Activated CD8-positive, alpha-beta T cell treated with anti-CD3 and anti-CD28 coated beads for 36 hours (primary cell): Measurements from ENCODE around the gene ARIH2. TPM values are rescaled to one million over a fixed set of nuclear protein-coding genes. Genes with fewer than 3 reads are reported as not detected.

ENCODE experiments used
- ATAC-seq: fragments of 200-7000 bp; cut with Tn5 transposase; one replicate; pipeline ENCODE4 v1.10.0; 2021; ENCODE audit warnings: mild to moderate bottlenecking, moderate library complexity
- CTCF ChIA-PET: fragments of 350-600 bp; sonication (Branson Sonifier 250); formaldehyde crosslinking; loops from one replicate; lab custom pipeline; 2021; ENCODE audit warnings: antibody characterized with exemption; lab: Charles Lee
- POLR2A ChIA-PET: fragments of 350-600 bp; sonication (Branson Sonifier 250); formaldehyde crosslinking; loops from one replicate; lab custom pipeline; 2021; ENCODE audit warnings: antibody characterized with exemption; lab: Charles Lee
- DNase-seq: peaks from one replicate; pipeline ENCODE4 v3.0.0-alpha.2; 2020
- H3K27ac Mint-ChIP-seq: one replicate; pipeline ENCODE4 v1.8.0; 2021; ENCODE audit warnings: mild to moderate bottlenecking, mixed read lengths
- H3K27me3 Mint-ChIP-seq: one replicate; pipeline ENCODE4 v1.8.0; 2021; ENCODE audit warnings: mixed read lengths
- H3K36me3 Mint-ChIP-seq: one replicate; pipeline ENCODE4 v1.8.0; 2021; ENCODE audit warnings: low read depth, mixed read lengths
- H3K4me1 Mint-ChIP-seq: one replicate; pipeline ENCODE4 v1.8.0; 2021; ENCODE audit warnings: low read depth, mixed read lengths
- H3K4me3 Mint-ChIP-seq: one replicate; pipeline ENCODE4 v1.8.0; 2021; ENCODE audit warnings: mild to moderate bottlenecking, moderate library complexity, mixed read lengths
- H3K9me3 Mint-ChIP-seq: one replicate; pipeline ENCODE4 v1.8.0; 2021; ENCODE audit warnings: mixed read lengths
- CTCF ChIP-seq: fragments of 200-600 bp; IDR thresholded peaks from one replicate; pipeline ENCODE4 v1.8.0; 2022; ENCODE audit warnings: antibody characterized with exemption, mild to moderate bottlenecking
- intact Hi-C: fragments of 100-400 bp; cut with micrococcal nuclease; formaldehyde crosslinking; loops from one replicate; pipeline ENCODE4 v1.10.0; 2022
- total RNA-seq, 2 experiments: library from RNA; stranded (reverse); gene quantifications; one replicate each; pipeline ENCODE4 v1.2.3, GENCODE V29; 2021

Gene ARIH2
- total RNA-seq, 2 experiments from 2014 or later, result 98.2 to 115 TPM

GRCh38 chr3:48938689-48939088 lies 20.0 kb downstream of the ARIH2 start:
- peaks cover 30% of the 10 kb centered on the region for H3K36me3 Mint-ChIP-seq
- H3K4me3 Mint-ChIP-seq, result no peak overlapping the region
- TF ChIP-seq CTCF, result no peak
- ChIA-PET POLR2A (interaction anchor here (0.7 to 1.4 kb wide), 4 partner anchors 19 to 142 kb away, joined by 3 to 5 read pairs (median 4); partner anchors contain the start of gene ARIH2), CTCF (interaction anchor here (1.0 kb wide), 1 partner anchor 49 kb away, joined by 4 read pairs; no protein-coding TSS in a partner anchor)
- DNase-seq (no peak), ATAC-seq (no peak)
- no peaks in the 10 kb centered on the region for H3K27me3 Mint-ChIP-seq
- H3K9me3 Mint-ChIP-seq, result no peaks in the 10 kb centered on the region
- peaks cover 38% of the 10 kb centered on the region for H3K4me1 Mint-ChIP-seq
- intact Hi-C loops, result no loop called here
- H3K27ac Mint-ChIP-seq, result peak overlapping the region; percentile 43

- Mint-ChIP-seq H3K36me3 (peaks cover 13% of the 10 kb centered on the region), H3K4me1 (peaks cover 43% of the 10 kb centered on the region), H3K4me3 (no peak overlapping the region), H3K9me3 (no peaks in the 10 kb centered on the region), H3K27me3 (no peaks in the 10 kb centered on the region), H3K27ac (peak overlapping the region; percentile 86)
- no peak for TF ChIP-seq CTCF
- CTCF ChIA-PET, result interaction anchor here (1.0 kb wide), 1 partner anchor 13 kb away, joined by 3 read pairs; no protein-coding TSS in a partner anchor
- POLR2A ChIA-PET, result no interaction called here
- ATAC-seq, result peak; percentile 69
- no peak for DNase-seq
- intact Hi-C loops, result no loop called here
These were observed 26.8 kb downstream of the ARIH2 start for GRCh38 chr3:48945432-48945831.

- CTCF ChIA-PET, result interaction anchor here (1.0 kb wide), 1 partner anchor 14 kb away, joined by 3 read pairs; no protein-coding TSS in a partner anchor
- Mint-ChIP-seq H3K27me3 (no peaks in the 10 kb centered on the region), H3K36me3 (peaks cover 13% of the 10 kb centered on the region), H3K4me1 (peaks cover 43% of the 10 kb centered on the region), H3K27ac (peak overlapping the region; percentile 86), H3K9me3 (no peaks in the 10 kb centered on the region), H3K4me3 (no peak overlapping the region)
- POLR2A ChIA-PET, result interaction anchor here (0.6 kb wide), 1 partner anchor 11 kb away, joined by 3 read pairs; no protein-coding TSS in a partner anchor
- ATAC-seq, result peak; percentile 66
- TF ChIP-seq CTCF, result no peak
- intact Hi-C loops, result no loop called here
- DNase-seq, result no peak
These were observed 27.4 kb downstream of the ARIH2 start for GRCh38 chr3:48945891-48946549.

GRCh38 chr3:48949376-48949717 lies 30.7 kb downstream of the ARIH2 start:
- H3K4me3 Mint-ChIP-seq, result no peak overlapping the region
- intact Hi-C loops, result no loop called here
- H3K4me1 Mint-ChIP-seq, result peaks cover 40% of the 10 kb centered on the region
- no peak overlapping the region for H3K27ac Mint-ChIP-seq
- no peak for DNase-seq
- no peaks in the 10 kb centered on the region for H3K9me3 Mint-ChIP-seq
- H3K27me3 Mint-ChIP-seq, result no peaks in the 10 kb centered on the region
- no peak for ATAC-seq
- H3K36me3 Mint-ChIP-seq, result peaks cover 16% of the 10 kb centered on the region
- TF ChIP-seq CTCF, result no peak
- ChIA-PET POLR2A (no interaction called here), CTCF (interaction anchor here (1.3 kb wide), 1 partner anchor 15 kb away, joined by 3 read pairs; no protein-coding TSS in a partner anchor)

- Mint-ChIP-seq H3K4me3 (no peak overlapping the region), H3K9me3 (no peaks in the 10 kb centered on the region), H3K4me1 (peaks cover 33% of the 10 kb centered on the region), H3K27me3 (no peaks in the 10 kb centered on the region), H3K27ac (peak overlapping the region; percentile 34), H3K36me3 (peaks cover 13% of the 10 kb centered on the region)
- no peak for TF ChIP-seq CTCF
- ChIA-PET POLR2A (interaction anchor here (0.6 kb wide), 1 partner anchor 246 kb away, joined by 4 read pairs; no protein-coding TSS in a partner anchor), CTCF (interaction anchor here (1.3 kb wide), 1 partner anchor 15 kb away, joined by 3 read pairs; no protein-coding TSS in a partner anchor)
- ATAC-seq, result no peak
- intact Hi-C loops, result no loop called here
- no peak for DNase-seq
These were observed 31.4 kb downstream of the ARIH2 start for GRCh38 chr3:48950051-48950450.
